GM12872 (cell line): ENCODE measurements around the gene INSL3.

Experiments
- CTCF ChIP-seq: IDR thresholded peaks from 3 replicates; pipeline ENCODE4 v1.5.1; 2011; ENCODE audit warnings: low read depth, mild to moderate bottlenecking, low read length, moderate library complexity; ENCODE audit not compliant: insufficient read depth

Gene INSL3

DNA sequence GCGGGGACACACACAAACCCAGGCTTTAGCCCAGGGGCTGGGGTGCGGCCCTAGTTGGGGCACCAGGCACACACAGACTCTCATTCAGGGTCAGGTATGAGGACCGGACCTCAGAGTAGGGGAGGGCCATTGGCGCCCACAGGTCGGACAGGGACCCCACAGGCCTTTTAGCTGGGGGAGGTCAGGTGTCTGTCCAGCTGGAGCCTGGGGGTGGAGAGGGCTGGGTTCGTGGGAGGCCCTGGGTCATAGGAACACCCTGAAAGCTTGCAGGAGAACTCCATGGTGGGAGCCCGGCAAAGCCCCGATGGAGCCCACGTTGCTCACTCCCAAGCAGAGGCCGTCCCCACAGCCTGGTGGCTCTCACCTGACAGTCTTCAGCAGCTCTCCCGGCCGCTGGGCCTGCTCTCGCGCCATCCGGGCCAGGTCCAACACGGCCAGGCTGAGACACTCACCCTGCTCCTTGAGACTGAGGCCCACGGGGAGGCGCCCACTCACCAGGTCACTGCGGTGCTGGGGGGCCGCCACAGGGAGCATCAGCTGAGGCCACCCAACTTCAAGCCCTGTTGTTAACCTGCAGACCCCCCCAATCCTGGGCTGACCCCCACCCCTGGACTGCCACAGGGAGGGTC, 21.5 kb upstream of the INSL3 start:
- no peak for TF ChIP-seq CTCF

DNA sequence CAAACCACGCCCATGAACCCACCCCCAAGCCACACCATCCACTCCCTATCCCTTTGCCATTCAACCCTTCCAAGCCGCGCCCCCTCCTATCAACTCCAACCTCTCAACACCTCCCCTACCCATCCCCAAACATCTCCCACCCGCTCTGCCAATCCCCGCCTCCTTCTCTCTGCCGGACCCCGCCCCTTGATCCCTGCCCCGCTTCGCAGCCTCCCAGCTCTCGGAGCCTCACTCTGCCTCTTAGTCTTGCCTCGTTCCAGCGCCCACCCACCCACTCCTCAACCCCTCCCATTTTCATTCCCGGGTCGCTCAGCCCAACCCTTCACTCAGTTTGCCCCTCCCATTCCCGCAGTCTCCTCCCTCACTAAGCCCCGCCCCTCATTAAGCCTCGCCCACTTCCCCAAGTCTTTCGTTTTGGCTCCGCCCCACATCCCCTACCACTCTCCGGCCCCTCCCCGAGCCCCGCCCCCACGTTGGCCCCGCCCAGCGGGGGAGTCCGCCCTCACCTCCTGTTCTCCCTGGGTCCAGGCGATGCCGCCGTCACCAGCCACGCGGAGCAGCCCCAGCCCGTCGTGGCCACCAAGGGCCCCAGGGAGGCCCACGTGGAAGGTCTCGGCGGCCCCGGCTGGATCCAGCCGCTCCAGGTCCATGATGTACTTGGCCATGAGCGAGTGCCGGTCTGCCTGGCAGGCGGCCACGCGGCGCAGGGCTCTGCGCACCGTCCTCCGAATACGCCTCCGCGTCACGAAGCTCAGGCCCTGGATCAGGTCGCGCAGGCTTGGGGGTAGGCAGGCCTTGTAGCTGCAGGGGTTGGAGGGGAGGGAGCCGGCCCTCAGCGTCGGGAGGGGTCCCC, 20.7 kb upstream of the INSL3 start:
- TF ChIP-seq CTCF = no peak

DNA sequence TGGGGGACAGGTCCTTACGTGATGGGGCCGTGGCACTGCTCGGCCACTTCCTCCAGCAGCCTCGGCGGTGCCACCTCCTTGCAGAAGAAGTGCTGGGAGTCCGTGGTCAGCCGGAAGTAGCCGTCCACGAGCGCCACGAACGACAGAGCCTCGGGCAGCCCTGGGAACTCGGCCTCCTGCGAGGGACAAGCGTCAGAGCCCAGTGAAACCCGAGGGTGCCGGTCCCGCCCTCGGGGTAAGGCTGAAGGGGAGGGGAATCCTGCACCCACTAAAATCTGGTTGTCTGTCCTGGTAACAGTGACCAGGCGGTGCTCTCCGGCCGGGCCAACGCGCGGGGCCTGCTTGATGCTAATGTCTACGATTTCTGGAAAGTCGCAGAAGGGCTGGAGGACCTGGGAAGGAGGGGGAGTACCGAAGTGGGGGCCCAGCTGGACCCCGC, 20.1 kb upstream of the INSL3 start:
- TF ChIP-seq CTCF = no peak

DNA sequence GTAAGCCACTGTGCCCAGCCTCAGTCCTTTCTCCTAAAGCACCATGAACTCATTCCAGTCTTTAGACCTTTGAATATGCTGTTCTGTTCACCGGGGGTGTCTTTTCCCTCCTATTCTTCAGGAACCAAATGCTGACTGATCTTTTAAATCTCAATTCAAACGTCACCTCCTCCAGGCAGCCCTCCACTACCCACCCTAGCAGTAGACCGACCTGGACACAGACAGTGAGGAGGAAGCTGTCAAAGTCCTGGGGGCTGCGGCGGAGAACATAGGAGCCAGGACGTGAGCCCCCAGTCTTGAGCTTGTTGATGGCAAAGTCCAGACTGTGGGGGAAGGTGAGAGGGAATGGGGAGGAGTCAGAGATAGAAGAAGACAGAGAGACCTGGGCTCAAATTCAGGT, 18.7 kb upstream of the INSL3 start:
- TF ChIP-seq CTCF = no peak

- no peak for TF ChIP-seq CTCF
Observed at GRCh38 chr19:17837972-17838371, 16.7 kb upstream of the INSL3 start.

- no peak for TF ChIP-seq CTCF
Observed at GRCh38 chr19:17836530-17836929, 15.2 kb upstream of the INSL3 start.

DNA sequence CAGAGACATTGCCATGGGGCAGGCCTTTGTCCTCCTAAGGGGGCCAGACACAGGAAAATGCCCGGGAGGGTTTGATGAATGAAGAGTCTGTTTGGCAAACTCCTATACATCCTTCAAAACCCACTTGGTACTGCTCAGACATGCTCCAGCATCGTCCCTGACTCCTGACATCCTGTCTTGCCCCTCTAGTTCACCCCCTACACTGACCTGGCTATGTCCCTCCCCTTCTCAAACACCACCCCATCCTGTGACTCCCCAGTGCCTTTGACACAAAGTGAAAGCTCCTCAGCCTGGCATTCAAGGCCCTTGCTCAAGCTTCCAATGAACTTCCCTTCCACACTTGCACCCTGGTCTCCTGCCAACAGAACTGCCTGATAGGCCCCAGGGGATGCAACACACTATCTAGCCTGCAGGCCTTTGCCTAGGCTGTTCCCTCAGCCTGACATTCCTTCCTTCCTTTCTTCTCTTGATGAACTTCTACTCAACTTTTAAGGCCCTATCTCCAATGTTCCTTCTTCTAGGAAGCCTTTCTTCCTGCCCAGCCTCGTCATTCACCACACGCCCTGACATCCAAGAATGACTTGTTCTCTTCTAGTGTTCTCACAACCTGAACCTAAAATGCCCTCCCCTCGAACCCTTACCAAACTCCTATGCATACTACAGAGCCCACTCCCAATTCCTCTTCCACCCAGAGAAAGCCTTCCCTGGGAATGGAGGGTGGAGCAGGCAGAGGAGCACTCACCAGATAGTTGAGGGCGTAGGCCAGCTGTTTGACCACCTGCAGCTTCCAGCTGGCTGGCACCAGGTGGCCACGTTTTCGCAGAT, 14.1 kb upstream of the INSL3 start:
- no peak for TF ChIP-seq CTCF
